ENCODE results near the gene ADCYAP1.
A peak's percentile ranks its signal among the peaks of the same experiment; 100 is the strongest.

ADCYAP1 gene

DNA sequence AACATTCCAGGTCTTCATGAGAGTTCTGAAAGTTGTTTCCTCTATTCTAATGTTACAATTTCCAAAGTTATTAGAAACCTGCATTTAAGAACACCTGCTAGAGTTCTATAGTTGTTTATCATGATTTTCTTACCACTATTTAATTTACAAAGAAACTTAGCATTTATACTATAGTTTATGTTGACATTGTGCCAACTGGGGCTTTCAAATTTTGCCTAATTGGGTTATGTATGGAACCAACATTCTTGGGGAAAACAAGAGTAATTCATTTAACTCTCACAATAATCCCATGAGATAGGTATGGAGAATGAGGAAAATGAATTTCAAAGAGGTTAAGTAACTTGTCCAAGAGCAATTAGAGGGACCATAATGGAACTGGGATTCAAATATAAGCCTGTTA, 28.8 kb upstream of the ADCYAP1 start:
- ATAC-seq (ENCODE audit: low read depth) (no peak), DNase-seq (ENCODE audit: low spot score) (no peak)
- Histone ChIP-seq H3K9me3 (ENCODE audit: severe bottlenecking) (no peaks in the 10 kb centered on the region), H3K36me3 (ENCODE audit: low read depth) (no peaks in the 10 kb centered on the region), H3K27ac (ENCODE audit: poor library complexity, severe bottlenecking) (no peak overlapping the region), H3K4me3 (ENCODE audit: severe bottlenecking) (no peak overlapping the region), H3K4me1 (ENCODE audit: insufficient read depth, poor library complexity, severe bottlenecking) (no peaks in the 10 kb centered on the region), H3K27me3 (ENCODE audit: insufficient read depth, poor library complexity, severe bottlenecking) (peaks cover 6% of the 10 kb centered on the region)
- TF ChIP-seq, protein P1, sequence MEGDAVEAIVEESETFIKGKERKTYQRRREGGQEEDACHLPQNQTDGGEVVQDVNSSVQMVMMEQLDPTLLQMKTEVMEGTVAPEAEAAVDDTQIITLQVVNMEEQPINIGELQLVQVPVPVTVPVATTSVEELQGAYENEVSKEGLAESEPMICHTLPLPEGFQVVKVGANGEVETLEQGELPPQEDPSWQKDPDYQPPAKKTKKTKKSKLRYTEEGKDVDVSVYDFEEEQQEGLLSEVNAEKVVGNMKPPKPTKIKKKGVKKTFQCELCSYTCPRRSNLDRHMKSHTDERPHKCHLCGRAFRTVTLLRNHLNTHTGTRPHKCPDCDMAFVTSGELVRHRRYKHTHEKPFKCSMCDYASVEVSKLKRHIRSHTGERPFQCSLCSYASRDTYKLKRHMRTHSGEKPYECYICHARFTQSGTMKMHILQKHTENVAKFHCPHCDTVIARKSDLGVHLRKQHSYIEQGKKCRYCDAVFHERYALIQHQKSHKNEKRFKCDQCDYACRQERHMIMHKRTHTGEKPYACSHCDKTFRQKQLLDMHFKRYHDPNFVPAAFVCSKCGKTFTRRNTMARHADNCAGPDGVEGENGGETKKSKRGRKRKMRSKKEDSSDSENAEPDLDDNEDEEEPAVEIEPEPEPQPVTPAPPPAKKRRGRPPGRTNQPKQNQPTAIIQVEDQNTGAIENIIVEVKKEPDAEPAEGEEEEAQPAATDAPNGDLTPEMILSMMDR (IDR thresholded peaks at IDR 0.05; ENCODE audit: poor library complexity, severe bottlenecking) = no peak

GRCh38 chr18:877238-877637, 27.4 kb upstream of the ADCYAP1 start:
- DNase-seq (ENCODE audit: low spot score) = no peak
- Histone ChIP-seq H3K27ac (ENCODE audit: poor library complexity, severe bottlenecking) (no peak overlapping the region), H3K4me3 (ENCODE audit: severe bottlenecking) (no peak overlapping the region), H3K9me3 (ENCODE audit: severe bottlenecking) (no peaks in the 10 kb centered on the region), H3K4me1 (ENCODE audit: insufficient read depth, poor library complexity, severe bottlenecking) (no peaks in the 10 kb centered on the region), H3K36me3 (ENCODE audit: low read depth) (no peaks in the 10 kb centered on the region), H3K27me3 (ENCODE audit: insufficient read depth, poor library complexity, severe bottlenecking) (peaks cover 6% of the 10 kb centered on the region)
- TF ChIP-seq, protein P1 (IDR thresholded peaks at IDR 0.05; ENCODE audit: poor library complexity, severe bottlenecking) = no peak
- no peak for ATAC-seq (ENCODE audit: low read depth)

DNA sequence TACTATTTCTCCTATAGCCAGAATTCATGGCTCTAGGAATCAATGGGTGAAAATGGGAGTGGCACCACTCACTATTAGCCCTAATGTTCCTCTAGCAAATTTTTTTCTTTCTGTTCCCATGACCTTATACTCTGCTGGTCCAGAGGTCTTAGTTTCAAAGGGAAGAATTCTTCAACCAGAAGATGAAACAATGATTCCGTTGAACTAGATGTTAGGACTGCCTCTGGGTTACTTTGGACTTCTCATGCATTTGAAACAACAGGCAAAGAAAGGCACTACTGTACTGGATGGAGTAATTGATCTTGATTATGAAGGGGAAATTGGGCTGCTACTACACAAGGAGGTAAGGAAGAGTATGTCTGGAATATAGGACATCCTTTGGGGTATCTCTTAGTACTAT, 18.6 kb upstream of the ADCYAP1 start:
- Histone ChIP-seq H3K4me3 (ENCODE audit: severe bottlenecking) (no peak overlapping the region), H3K27me3 (ENCODE audit: insufficient read depth, poor library complexity, severe bottlenecking) (peaks cover 3% of the 10 kb centered on the region), H3K4me1 (ENCODE audit: insufficient read depth, poor library complexity, severe bottlenecking) (no peaks in the 10 kb centered on the region), H3K9me3 (ENCODE audit: severe bottlenecking) (no peaks in the 10 kb centered on the region), H3K27ac (ENCODE audit: poor library complexity, severe bottlenecking) (no peak overlapping the region), H3K36me3 (ENCODE audit: low read depth) (no peaks in the 10 kb centered on the region)
- TF ChIP-seq, protein P1 (IDR thresholded peaks at IDR 0.05; ENCODE audit: poor library complexity, severe bottlenecking) = no peak
- ATAC-seq (ENCODE audit: low read depth) (no peak), DNase-seq (ENCODE audit: low spot score) (no peak)

GRCh38 chr18:887716-888115, 17.0 kb upstream of the ADCYAP1 start:
- H3K27me3 ChIP-seq (ENCODE audit: insufficient read depth, poor library complexity, severe bottlenecking) = peaks cover 3% of the 10 kb centered on the region
- H3K4me3 ChIP-seq (ENCODE audit: severe bottlenecking) = no peak overlapping the region
- ATAC-seq (ENCODE audit: low read depth) = 0 out of 3 replicates have a peak, but pooled peaks have one; percentile 51
- H3K36me3 ChIP-seq (ENCODE audit: low read depth) = no peaks in the 10 kb centered on the region
- TF ChIP-seq, protein P1 (IDR thresholded peaks at IDR 0.05; ENCODE audit: poor library complexity, severe bottlenecking) = no peak
- H3K9me3 ChIP-seq (ENCODE audit: severe bottlenecking) = no peaks in the 10 kb centered on the region
- H3K27ac ChIP-seq (ENCODE audit: poor library complexity, severe bottlenecking) = no peak overlapping the region
- no peaks in the 10 kb centered on the region for H3K4me1 ChIP-seq (ENCODE audit: insufficient read depth, poor library complexity, severe bottlenecking)
- DNase-seq (ENCODE audit: low spot score) = no peak

- TF ChIP-seq, protein P1 (IDR thresholded peaks at IDR 0.05; ENCODE audit: poor library complexity, severe bottlenecking) = no peak
- DNase-seq (ENCODE audit: low spot score) = no peak
- H3K4me3 ChIP-seq (ENCODE audit: severe bottlenecking) = no peak overlapping the region
- H3K9me3 ChIP-seq (ENCODE audit: severe bottlenecking) = no peaks in the 10 kb centered on the region
- H3K4me1 ChIP-seq (ENCODE audit: insufficient read depth, poor library complexity, severe bottlenecking) = no peaks in the 10 kb centered on the region
- peaks cover 5% of the 10 kb centered on the region for H3K27me3 ChIP-seq (ENCODE audit: insufficient read depth, poor library complexity, severe bottlenecking)
- no peaks in the 10 kb centered on the region for H3K36me3 ChIP-seq (ENCODE audit: low read depth)
- ATAC-seq (ENCODE audit: low read depth) = no peak
- no peak overlapping the region for H3K27ac ChIP-seq (ENCODE audit: poor library complexity, severe bottlenecking)
These were observed 12.4 kb upstream of the ADCYAP1 start for GRCh38 chr18:892316-892715.

Measured in RWPE2 (cell line).